ENCODE measurements around the gene RRN3.
"Not testable (repeated sequence)": the region's sequence is repeated elsewhere in the genome, so short reads cannot be mapped to it uniquely, and the experiment has no call there.

Gene RRN3

DNA sequence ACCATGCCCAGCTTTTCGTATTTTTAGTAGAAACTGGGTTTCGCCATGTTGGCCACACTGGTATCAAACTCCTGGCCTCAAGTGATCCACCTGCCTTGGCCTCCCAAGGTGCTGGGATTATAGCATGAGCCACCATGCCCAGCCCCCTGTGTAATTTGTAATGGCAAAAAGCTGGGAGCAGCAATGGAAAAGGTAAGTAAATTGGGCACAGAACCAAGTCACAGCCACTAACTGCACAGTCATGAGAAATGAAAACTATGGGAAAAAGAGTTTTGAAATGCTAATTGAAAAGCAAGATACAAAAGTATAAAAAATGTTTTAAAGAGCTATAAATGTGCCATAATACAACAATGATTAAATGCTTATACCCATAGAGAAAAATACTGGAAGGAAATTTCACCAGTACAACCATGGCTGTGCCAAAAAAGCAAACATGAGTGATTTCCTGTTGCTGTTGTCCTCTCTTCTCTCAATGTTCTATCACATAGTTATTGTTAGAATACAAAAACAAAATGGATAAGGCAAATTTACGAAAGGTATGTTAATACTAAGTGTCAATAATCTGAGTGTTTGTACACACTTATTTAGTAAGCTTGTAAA lies 44.4 kb downstream of the RRN3 start:
- no peak for DNase-seq

DNA sequence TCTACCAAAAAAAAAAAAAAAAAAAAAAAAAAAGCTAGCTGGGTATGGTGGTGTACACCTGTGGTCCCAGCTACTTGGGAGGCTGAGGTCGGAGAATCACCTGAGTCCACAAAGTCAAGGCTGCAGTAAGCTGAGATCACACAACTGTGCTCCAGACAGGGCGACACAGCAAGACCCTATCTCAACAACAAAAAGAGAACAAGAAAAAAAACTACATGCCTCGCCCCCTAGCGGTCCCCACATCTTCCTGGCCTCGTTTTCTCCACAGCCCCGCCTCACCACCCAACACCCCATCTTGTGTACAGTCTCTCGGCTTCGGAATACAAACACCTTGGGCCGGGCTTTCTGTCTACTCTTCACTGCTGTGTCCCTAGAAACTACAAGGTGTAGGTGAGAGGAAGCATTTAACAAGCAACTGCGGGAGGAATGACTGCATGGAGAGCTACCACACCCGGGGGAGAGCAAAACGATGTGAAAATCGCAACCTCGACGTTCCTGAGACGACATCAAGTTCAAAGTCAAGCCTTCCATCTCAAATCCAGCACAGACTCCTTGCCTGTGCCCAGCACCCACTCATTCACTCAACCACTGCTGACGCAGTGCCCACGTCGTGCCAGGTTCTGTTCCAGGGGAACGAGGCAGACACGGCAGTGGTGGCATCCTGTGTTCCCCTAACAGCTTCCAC lies 47.2 kb downstream of the RRN3 start:
- DNase-seq, result no peak

DNA sequence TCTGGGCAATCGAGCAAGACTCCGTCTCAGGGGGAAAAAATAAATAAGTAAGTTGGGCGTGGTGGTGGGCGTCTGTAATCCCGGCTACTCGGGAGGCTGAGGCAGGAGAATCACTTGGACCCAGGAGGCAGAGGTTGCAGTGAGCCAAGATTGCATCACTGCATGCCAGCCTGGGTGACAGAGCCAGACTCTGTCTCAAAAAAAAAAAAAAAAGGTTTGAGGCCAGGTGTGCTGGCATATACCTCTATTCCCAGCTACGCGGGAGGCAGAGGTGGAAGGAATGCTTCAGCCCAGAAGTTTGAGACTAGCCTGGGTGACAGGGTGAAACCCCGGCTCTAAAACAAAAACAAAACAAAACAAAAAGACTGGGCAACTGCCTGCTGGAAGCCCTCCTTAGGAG lies 48.8 kb downstream of the RRN3 start:
- DNase-seq, result not testable (repeated sequence)

DNA sequence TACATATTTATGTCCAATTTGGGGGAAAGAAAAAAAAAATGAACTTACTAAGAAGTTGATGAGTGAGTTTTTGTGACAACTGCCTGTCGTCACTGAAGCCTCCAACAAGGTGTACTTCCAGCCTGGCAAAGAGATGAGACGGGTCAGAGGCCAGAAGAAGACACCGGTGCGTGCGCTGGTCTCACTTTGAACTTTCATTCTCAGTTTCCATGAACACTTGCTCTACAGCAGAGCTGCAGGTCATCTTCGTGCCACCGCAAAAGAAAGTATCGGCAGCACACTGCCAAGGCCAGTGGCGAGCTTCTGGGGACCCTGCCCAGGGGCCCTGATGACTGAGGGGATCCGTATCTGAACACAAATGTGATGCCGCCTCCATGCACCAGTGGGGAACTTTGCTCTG lies 49.8 kb downstream of the RRN3 start:
- DNase-seq, result no peak

DNA sequence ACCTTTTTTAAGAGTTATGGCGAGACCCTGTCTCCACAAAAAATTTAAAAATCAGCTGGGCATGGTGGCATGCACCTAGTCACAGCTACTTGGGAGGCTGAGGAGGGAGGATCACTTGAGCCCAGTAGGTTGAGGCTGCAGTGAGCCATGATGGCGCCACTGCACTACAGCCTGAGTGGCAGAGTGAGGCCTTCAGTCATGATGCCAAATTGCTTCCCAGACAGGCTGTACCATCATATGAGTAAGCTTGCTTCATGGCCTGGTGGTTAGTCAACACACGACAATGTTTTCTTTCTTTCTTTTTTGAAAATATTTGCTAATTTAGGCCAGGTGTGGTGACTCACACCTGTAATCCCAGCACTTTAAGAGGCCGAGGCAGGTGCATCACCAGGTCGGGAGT lies 50.7 kb downstream of the RRN3 start:
- DNase-seq, result no peak

DNA sequence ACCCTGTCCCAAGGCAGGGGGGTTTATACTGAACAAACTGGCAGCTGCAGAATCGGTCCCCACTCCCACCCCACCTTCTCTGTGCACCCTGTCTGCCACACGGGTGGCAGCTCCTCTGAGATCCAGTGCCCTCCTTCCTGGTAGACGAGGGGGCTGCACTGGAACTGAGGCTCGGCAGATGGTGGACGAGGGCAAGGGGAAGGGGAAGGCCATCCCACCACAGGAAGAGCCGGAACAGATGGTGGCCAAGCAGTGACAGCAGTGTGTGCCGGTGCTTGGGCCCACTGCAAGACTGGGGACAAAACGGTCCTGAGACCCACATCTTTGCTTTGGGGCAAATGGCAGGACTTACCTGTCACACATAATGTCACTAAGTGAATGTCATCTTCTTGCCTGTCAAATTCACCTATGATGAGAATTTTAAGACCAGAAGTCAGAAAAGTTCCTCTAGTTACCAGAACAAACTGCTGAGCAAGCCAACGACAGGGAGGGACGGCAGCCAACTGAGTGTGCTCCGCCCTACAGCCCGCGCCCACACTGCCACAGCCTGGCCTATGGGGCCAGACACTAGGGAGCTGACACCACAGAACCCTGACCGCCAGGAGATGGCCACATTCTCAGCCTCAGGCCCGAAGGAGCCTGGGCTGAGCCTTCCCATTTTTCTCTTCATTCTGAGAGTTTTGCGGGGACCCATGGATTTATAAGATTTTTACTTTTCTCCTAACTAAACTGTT lies 52.6 kb downstream of the RRN3 start:
- no peak for DNase-seq

DNA sequence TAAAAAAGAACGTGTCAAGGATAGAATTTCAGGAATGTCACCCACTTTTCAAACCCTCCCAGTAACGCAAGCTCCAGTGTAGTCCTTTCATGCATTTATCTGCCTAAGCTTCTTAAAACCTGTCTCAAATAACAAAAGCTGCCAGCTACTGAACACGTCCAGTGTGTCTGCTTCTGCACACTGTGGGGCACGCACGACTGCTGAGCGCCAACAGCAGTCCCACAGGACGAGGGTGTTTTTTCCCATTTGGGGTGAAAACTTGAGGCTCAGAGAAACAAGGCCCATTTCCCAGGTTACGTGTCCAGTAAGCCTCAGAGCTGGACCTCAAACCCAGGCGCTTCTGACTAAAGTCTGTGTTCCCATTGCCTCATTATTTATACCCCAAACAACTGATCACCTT lies 55.4 kb downstream of the RRN3 start:
- no peak for DNase-seq

DNA sequence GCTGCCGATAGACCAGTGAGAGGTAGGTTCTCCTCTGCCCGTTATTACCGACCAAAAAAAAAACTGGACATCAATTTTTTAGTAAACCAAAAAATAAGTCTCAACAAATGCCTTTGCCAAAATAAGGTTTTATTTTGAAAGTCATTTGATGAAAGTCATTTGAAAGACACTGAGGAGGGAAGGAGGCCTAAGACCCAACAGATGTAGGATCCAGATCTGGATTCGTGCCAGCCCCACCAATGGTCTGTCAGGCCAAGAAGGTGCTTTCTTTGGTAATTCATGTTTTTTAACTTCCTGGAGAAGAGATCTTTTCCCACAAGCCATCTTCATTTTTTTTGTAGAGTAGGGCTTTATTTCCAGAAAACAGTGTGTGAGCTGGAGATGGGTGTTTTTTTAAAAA lies 56.3 kb downstream of the RRN3 start:
- no peak for DNase-seq

DNA sequence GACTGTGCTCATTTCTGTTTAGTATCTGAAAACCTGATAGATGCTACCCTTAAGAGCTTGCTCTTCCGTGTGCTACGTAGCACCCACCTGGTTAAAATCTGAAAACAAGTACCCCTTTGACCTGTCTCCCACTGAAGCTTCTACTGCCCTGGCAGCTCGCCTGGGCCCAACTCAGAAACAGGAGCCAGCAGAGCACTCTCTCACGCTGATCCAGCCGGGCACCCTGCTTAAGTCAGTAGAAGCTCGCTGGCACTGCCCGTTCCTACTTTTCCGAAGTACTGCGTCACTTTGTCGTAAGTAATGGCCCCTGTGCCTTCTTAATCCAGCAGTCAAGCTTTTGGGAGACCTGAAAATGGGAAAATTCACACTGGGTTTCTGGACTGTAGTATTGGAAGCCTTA lies 57.1 kb downstream of the RRN3 start:
- DNase-seq, result no peak

DNA sequence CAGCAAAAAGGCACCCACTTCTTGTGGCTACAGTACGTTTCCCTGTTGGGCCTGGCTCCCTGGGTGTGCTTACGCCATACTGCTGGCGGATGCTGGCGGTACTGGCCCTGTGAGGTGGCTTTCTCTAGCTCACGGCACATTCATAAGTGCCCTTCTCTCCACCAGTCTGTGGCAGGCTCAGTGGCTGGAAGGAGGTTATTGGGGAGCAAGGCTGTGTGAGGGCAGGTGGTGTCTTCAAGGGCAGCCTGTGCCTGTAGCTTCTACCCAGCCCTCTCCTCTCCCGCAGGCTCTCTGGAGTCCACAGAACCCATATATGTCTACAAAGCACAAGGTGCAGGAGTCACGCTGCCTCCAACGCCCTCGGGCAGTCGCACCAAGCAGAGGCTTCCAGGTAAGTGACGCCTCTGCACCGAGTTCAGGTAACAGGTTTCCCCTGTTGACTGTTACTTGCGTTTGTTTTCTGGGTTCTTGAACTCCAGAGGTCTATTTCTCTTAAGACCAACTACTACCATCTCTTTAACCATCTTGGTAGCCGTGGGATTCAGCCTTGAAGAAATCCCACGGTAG lies 58.8 kb downstream of the RRN3 start:
- no peak for DNase-seq

DNA sequence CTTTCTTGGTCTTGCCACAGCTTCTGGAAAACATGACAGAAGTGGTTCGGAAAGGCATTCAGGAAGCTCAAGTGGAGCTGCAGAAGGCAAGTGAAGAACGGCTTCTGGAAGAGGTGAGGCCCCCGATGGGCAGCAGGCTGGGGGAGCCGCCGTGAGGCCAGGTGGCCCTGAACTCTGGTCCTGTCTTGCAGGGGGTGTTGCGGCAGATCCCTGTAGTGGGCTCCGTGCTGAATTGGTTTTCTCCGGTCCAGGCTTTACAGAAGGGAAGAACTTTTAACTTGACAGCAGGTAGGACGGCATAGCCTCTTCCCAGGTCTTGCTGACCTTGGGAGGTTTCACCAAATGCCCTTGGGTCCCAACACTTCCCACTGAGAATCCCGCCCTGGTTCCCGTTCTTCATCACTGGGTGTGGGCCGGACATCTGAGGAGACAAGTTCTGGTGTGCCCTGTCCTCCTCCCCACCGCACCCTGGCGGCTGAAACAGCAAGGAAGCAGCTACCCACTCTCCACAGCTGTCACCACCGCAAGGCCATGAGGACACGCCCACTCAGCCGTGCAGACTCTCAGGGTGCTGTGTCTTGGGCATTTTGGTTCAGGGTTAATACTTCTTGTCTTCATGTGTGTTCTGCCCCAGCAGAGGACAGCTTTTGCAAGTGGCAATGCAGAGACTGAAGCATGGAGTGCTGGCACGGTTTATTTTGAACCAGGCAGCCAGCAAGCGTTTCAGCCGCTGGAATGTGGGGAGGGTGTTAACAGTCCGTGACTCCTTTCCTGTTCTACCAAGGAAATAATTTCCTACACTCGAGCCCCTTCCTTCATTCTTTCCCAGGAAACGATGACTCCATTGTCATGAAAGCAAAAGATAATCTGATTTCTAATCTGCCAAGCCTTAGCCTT lies 59.6 kb downstream of the RRN3 start:
- DNase-seq, result no peak

DNA sequence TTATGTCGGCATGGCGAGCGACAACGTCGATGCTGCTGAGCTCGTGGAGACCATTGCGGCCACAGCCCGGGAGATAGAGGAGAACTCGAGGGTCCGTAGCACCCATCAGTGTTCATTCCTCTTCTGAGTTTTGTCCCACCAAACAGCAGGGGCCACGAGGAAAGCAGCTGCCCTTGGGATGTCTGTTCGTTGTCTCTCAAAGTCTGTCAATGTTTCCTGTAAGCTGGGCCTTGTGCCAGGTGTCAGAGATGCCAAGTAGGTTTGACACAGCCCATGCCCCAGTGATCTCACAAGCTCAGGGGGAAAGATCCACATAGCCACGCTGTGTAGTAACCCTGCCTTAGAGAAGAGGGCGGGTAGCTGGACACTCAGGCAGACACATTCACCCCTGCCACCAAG lies 60.8 kb downstream of the RRN3 start:
- no peak for DNase-seq

DNA sequence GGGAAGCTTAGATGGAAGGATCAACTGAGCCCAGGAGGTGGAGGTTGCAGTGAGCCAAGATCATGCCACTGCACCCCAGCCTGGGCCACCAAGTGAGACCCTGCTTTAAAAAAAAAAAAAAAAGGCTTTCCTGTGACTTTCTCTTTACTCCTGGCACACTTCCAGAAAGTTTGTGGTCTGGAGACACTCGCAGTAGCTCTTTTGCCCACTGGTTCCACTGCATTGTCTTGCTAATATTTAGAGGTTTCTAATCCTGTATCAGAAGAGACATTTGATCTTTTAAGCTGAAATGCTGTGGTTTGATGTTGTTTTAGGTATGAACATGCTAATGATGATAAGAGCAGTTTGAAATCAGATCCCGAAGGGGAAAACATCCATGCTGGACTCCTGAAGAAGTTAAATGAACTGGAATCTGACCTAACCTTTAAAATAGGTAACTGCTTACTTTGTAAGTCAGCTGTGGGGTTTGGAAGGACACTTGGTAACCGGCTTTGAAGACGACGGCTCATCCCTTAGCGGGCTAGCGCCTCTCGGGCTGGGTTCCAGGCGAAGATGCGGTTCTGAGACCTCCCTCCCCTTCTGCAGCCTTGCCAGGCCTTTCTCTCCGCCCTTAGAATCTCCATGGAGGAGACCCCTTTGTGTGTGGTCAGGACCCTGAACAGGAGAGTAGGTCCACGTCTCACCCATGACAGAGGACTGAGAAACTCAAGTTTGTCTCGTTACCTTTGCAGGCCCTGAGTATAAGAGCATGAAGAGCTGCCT lies 61.3 kb downstream of the RRN3 start:
- no peak for DNase-seq

DNA sequence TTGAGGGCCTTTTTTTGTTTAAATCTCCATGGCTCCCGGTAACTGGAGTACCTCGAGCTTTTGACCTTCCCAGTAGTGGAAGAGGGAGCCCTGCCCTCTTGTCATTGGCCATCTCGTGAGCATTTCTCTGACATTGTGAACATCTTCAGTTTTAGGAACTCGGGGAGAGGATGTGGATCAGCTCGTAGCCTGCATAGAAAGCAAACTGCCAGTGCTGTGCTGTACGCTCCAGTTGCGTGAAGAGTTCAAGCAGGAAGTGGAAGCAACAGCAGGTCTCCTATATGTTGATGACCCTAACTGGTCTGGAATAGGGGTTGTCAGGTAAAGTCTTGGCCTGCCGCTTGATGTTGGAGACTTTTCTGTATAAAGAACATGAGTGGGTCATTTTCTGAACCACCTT lies 62.5 kb downstream of the RRN3 start:
- no peak for DNase-seq

DNA sequence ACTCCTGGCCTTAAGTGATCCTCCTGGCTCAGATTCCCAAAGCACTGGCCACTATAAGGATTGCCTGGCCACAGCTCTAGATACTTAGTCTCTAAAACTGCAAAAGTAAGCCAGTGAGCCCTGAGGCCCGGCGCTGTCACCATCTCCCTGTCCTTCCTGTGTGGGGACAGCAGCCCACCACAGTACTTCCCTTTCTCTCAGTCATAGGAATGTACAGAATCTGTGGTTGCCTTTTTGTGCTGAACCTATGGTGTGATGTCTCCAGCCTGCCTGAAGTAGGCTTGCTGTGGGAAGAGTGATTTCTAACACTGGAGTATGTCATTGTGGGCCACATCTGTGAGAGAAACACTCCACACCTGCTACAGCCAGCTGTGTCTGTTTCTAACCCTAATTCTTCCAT lies 62.9 kb downstream of the RRN3 start:
- DNase-seq, result no peak

DNA sequence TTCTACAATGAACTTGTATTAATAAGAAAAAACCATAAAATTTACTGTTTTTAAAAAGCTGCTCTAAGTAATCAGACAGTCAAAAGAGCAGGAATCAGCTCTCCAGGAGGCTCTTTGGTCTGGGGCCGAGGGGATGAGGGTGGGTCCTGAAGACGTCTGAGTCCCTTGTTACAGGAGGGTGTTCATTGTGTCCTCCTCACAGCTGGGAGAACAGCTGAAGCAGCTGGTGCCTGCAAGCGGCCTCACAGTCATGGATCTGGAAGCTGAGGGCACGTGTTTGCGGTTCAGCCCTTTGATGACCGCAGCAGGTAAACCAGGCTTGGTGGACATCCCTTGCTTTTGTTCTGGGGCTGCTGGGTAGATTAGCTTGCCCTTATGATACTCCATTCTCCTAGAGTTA lies 64.3 kb downstream of the RRN3 start:
- DNase-seq, result not testable (repeated sequence)

DNA sequence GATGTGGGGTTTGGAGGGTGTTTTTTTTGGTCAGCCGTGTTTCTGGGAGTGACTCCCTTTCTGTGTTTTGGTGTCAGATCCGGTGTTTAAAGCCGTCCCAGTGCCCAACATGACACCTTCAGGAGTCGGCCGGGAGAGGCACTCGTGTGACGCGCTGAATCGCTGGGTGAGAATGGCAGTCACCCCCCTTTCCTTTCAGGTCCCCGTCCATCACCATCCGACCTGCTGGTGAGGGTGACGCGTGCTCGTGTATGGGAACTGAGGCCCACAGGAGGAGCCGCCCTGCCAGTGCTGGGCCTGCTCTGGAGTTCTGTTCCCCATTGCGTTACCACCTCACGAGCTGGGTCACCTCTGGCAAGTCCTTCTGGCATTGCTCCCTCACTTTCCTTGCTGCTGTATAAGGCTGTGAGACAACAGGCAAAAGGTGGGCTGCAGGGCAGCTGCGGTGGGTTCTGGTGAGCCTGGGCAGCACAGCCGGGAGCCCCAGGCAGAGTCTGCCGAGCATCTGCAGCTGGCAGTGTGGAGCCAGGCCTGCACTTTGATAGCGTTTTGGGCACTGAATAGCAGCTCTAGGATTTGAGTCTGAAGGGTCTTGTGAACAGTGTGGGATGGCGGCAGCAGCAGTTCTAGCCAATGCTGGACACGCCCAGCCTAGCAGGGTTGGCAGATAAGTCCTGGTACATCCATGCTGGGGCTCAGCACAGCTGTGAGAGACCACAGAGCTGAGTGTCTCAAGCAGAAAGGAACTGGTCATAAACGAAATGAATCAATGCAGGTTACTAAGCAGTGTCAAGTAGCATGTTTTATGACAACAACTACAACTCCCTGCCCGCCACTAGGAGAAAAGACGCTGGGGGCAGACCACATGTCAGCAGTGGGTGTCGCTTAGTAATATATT lies 65.0 kb downstream of the RRN3 start:
- DNase-seq, result not testable (repeated sequence)

DNA sequence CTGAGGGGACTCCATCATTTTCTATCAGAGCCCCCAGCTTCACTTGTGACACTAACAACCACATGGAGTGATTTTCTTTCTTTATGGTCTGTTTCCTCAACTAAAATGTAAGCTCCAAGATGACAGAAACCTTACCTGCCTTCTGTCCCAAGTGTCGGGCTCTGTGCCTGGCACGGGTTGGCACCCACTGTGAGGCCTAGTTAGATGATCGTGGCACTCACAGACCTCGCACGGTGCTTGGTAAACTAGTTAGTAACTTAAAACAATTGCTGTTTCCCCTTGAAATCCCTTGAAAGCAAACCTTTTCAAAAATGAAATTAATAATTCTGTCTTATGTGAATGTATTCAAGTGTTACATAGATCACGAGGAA lies 65.7 kb downstream of the RRN3 start:
- not testable (repeated sequence) for DNase-seq

DNA sequence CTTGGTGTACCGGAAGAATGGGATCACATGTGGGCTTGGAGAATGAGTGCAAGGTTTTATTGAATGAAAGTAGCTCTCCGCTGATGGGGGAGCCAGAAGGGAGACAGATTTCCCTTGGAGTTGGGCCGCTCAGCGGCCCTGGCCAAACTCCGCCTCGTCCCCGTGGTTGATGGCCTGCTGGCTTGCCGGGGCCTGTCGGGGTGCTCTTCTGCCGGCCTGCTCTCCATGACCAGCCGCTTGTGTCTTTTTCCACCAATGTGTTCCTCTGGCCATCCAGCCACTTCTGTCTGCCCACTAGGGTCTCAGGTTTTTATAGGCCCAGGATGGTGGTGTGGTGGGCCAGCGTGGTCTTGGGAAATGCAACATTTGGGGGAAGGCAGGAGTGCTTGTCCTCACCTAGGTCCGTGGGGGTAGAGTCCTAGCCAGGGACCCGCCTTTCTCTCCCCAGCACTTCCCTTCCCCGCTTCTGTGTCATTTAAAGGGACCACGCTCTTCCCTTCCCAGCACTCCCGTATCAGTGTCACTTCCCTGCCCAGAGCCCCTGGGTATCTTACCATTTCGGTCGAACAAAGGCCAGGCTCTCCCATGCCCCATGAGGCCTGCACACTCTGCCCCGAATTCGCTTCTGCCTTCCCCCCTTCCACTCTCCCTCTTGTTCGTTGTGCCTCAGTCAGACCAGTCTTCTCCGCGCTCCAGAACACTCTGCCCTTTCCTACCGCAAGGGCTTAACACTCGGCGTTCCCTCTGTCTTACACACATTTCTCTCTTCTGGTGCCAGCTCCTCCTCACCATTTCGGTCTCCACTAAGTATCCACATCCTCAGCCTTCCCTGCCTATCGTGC lies 66.3 kb downstream of the RRN3 start:
- not testable (repeated sequence) for DNase-seq

DNA sequence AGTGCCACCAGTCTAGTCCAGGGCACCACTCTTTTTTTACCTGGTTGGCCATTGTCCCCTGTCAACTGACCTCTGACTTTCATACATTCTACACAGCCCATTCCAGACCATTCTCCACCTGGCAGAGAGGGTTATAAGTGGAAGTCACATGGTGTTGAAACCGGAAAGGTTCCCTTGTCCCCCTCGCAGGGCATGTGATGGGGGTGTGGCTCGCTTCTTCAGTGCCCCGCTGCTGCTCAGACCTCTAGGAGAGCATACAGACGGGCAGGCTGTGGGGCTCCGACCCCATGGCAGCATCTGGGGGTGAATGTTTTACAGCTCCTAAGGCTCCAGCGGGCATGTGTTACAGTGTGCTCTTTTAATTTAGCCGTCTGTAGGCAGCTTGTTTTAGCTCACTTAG lies 67.0 kb downstream of the RRN3 start:
- not testable (repeated sequence) for DNase-seq

Measured in NCI-H526 (cell line).